ENCODE measurements around the gene TMEM266.

DNA sequence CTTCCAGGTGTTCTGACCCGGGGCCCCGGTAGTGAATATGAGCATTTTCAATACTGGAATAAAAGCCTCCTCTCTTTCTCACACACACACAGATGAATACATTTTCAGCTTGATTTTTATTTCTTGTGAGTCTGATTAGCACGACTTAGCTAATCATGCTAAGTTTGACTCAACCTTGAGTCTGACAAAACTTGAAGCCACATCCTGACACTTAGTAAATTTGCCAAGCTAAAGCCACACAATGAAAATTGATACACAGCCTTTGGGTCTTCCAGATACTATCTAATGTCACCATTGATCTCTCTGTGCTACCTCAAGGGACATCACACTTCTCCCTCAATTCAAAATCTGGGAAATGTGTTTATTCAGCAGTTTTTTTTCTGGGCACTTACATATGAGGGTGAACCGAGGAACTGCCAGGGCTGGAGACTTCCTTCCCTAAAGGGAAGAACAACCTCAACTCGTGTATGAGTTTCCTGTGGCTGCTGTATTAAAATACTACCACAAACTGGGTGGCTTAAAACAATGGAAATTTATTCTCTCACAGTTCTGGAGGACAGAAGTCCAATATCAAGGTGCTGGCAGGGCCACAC lies 18.6 kb downstream of the TMEM266 start:
- TF ChIP-seq, protein P1, sequence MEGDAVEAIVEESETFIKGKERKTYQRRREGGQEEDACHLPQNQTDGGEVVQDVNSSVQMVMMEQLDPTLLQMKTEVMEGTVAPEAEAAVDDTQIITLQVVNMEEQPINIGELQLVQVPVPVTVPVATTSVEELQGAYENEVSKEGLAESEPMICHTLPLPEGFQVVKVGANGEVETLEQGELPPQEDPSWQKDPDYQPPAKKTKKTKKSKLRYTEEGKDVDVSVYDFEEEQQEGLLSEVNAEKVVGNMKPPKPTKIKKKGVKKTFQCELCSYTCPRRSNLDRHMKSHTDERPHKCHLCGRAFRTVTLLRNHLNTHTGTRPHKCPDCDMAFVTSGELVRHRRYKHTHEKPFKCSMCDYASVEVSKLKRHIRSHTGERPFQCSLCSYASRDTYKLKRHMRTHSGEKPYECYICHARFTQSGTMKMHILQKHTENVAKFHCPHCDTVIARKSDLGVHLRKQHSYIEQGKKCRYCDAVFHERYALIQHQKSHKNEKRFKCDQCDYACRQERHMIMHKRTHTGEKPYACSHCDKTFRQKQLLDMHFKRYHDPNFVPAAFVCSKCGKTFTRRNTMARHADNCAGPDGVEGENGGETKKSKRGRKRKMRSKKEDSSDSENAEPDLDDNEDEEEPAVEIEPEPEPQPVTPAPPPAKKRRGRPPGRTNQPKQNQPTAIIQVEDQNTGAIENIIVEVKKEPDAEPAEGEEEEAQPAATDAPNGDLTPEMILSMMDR (IDR thresholded peaks at IDR 0.05): no peak
- TF ChIP-seq POLR2A (IDR thresholded peaks at IDR 0.05): no peak
- no peak for TF ChIP-seq POLR2AphosphoS5 (IDR thresholded peaks at IDR 0.05)
- no peak for TF ChIP-seq EP300 (IDR thresholded peaks at IDR 0.05)

Measured in sigmoid colon (tissue), 4 donors.